ENCODE measurements around the gene CALML5.

The CALML5 gene

DNA sequence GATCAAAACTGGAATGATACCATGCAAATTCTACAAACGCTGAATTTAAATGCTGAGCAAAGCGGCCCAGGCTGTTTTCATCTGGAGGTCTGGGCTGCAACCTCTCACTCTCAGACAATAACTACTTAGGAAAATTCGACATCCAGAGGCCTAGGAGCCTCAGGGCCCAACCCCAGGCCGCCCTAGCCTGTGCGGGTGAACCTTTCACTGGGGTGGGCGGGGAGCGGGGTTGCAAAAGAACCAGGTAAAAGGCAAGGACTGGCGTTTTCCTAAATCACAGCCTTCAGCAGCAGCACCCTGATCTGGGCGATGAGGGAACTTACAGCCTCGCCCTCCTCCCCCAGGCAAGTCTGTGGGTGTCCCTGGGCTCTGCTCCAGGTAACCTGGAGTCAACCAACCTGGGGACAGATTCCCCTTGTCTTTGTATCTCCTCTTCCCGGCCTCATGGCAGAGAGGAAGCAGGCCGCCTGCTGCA lies 33.4 kb downstream of the CALML5 start:
- no peak for DNase-seq (ENCODE audit: low read depth in 1 of 2, low spot score in 1 of 2)

DNA sequence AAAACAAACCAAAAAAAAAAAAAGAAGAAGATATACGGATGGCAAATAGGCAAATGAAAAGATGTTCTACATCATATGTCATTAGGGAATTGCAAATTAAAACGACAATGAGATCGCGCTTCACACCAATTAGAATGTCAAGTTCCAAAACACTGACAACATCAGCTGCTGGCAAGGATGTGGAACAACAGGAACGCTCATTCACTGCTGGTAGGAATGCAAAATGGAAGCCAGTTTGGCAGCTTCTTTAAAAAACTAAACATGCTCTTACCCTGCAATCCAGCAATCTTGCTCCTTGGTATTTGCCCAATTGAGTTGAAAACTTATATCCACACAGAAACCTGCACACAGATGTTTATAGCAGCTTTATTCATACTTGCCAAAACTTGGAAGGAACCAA lies 34.8 kb downstream of the CALML5 start:
- DNase-seq (ENCODE audit: low read depth in 1 of 2, low spot score in 1 of 2), result no peak

DNA sequence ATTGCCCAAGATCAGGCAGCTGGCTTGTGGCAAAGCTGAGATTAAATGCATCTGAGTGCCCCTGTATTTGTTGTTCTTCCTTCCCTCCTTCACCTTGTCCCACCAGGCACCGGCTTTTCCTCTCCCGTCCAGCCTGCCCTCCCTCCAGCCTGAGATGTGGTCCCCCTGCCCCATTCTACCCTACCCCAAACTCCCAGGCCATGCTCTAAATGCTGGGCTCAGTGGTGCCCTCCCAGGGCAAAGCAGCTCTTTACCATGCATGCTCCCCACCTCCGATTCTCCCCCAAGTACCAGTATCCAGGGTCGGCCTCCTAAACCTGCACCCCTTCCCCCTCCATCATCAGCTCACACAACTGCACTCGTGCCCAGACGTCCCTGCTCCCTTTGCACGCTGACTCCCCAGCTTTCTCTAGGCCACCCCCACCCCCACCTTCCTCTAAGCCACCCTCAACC lies 36.5 kb downstream of the CALML5 start:
- DNase-seq (ENCODE audit: low read depth in 1 of 2, low spot score in 1 of 2), result no peak

DNA sequence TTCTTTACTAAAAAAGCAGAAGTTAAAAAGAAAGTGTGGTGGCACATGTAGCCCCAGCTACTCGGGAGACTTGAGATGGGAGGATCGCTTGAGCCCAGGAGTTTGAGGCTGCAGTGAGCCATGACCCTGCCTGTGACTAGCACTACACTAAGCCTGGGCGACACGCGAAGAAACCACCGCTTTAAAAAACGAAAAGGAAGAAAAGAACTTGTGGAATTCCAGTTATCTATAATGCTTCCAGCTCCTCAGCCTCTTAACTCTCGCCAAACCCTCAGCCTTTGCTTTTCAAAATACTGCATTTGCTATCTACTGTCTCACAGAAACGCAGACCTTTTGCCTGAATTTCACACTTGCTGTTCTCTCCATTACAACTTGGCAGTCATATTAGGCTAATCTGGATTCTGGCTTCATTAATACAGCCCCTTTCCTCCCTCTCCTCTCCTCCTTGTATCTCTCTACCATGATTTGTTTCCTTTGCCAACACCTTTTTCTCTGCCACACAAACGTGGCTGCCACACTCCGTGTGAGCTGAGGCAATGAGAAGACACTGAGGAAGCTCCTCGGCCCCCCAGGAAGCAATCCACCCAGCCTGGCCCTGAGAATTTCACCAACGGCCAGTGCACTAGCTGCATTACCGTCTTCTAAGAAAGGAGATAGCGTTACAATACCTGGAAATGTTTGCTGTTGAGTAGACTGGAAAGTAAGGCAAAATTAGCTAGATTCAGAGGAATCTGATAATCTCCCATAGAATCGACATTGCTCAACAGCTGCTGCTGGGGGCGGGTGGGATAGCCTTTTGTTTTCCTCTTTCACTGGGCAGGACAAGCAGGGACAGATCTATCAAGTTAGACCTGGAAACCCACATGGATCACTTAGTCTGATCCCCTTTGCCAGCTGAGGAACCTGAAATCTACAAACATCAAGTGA lies 37.2 kb downstream of the CALML5 start:
- no peak for DNase-seq (ENCODE audit: low read depth in 1 of 2, low spot score in 1 of 2)

- no peak for DNase-seq (ENCODE audit: low read depth in 1 of 2, low spot score in 1 of 2)
These were observed 38.2 kb downstream of the CALML5 start for GRCh38 chr10:5461203-5461588.

DNA sequence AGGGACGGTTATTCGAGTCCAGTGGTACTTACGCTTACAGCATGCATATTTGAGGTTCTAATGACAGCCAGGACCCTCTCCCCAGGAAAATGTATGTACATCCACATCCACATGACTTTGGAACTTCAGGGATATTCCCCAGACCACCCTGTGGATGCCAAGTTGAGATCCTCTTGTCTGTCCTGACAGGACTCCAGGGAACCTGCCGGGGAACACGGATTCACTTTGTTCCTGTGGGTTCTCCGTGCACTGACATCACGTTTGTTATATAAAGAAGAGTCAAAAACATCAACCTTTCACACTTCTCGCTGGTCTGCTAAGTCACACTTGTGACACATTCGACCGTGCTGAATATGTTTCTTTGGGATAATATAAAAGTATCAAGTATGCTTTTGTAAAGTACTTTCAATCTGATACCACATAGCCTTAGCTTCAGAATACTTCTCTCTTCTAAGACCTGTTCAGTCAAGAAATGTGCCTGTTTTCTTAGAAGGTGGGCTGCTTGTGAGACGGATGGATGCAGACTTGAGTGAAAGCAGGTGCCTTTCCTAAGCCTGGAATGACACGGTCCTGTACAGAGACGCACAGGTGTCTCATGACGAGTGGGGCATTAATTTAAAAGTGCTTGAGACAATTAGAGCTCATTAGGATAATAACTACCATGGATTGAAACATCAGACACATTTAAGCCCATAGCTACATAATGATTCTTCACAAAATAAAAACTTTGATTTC lies 38.7 kb downstream of the CALML5 start:
- DNase-seq (ENCODE audit: low read depth in 1 of 2, low spot score in 1 of 2), result no peak

DNA sequence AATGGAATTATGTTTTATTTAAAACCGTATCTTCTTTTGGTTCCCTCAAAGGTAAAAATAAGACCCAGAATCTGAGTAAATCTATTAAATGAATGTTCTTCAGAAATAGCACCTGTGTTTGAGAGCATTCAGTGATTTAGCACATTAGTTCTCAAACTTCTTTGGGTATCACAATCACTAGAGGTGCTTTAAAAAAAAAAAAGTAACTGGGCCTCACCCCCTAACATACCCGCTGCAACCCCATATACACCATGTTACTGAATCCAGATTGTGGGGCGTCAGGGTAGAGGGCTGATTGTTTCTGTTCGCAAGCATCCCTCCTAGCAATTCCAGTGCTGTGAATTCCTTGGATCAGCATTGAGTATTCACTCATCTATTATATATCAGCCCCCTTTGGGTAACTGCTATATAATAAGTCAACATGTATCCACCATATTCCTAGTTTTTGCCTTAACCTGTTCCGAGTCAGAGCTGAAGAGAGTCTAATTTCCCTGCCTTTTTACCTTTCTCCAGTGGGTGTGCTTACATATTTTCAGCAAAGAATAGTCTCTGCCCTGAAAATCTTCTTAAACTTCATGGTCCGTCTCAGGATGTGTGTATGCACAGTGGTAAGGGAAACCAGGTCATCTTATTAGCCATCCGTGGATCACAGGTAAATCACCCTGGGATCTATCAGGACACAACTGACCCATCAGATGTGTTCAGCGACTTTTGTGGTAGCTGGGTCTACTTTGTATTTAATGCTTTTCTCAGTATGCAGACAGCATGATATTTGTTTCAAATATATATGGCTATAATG lies 40.2 kb downstream of the CALML5 start:
- no peak for DNase-seq (ENCODE audit: low read depth in 1 of 2, low spot score in 1 of 2)

- no peak for DNase-seq (ENCODE audit: low read depth in 1 of 2, low spot score in 1 of 2)
These were observed 40.9 kb downstream of the CALML5 start for GRCh38 chr10:5458425-5458824.

GRCh38 chr10:5457741-5458140 lies 41.6 kb downstream of the CALML5 start:
- DNase-seq (ENCODE audit: low read depth in 1 of 2, low spot score in 1 of 2), result no peak

GRCh38 chr10:5456563-5456962 lies 42.8 kb downstream of the CALML5 start:
- no peak for DNase-seq (ENCODE audit: low read depth in 1 of 2, low spot score in 1 of 2)

DNA sequence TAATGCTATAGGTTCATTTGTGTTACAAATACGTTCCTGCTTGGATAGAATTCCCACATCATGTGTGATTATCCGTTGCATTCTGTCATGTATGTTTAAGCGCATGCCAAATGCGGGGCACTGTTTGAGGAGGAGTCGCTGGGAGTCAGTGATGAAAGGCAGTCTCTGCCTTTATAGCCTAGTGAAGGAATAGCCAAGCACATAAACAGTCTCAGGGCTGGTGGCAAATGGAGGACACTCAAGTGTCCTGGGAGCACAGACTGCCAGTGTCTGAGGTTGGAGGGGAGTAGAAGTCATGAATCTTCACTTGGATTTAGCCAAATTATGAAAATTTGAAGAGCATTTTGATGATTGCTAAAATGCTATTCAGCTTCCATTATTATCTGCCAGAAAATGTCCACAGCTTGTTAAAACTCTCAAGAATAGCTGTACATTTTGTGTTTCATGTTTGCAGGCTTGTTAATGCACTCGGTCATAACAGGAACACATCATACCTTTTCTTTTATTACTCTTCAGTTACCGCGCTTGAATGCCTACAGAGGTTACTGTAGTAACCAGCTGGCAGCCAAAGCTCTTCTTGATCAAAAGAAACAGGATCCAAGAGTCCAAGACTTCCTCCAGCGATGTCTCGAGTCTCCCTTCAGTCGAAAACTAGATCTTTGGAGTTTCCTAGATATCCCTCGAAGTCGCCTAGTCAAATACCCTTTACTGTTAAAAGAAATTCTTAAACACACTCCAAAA lies 45.5 kb downstream of the CALML5 start:
- no peak for DNase-seq (ENCODE audit: low read depth in 1 of 2, low spot score in 1 of 2)

DNA sequence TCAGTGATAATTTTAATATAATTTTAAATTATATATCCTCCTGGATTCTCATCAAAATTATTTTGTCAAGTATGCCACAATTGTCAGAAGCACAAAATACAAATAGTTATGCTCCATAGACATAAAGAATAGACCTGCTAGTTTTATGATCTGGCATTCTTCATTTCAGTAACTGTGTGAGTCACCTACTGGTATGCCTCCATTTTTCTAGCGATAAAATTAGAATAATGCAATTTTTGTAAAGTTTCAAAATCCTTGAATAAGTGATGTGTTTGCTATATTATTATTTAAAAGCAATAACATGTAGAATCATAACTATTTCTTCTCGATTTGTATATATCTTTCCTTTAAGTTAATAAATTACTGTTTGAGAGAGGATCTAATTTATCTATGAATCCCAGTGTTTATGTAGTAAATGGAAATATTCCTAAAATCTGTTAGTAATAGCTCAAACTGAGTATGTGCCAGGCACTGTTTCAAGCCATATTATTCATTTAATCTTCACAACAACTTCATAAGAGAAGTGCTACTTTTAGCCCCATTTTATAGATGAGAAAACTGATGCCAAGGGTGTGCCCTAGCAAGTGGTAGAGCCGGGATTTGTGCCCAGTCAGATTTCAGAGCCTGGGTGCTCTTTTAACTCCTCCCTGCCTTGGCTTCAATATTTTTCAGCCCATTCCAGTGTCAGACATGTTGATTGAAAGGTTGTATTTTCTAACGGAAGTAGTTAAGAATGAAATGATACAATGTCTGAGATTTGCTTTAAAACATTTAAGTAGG lies 48.6 kb downstream of the CALML5 start:
- DNase-seq (ENCODE audit: low read depth in 1 of 2, low spot score in 1 of 2), result no peak

GRCh38 chr10:5449823-5450222 lies 49.5 kb downstream of the CALML5 start:
- DNase-seq (ENCODE audit: low read depth in 1 of 2, low spot score in 1 of 2), result no peak

- DNase-seq (ENCODE audit: low read depth in 1 of 2, low spot score in 1 of 2), result no peak
These were observed 50.1 kb downstream of the CALML5 start for GRCh38 chr10:5449227-5449626.

All from stimulated activated CD4-positive, alpha-beta T cell treated with anti-CD3 and anti-CD28 coated beads, Interleukin-15, amount 100 ng/mL, for 1 hour (primary cell).